Activated naive CD4-positive, alpha-beta T cell treated with Interleukin-2 at 50 U/mL for 16 hours (primary cell): Measurements from ENCODE around the gene STOML2.
"Not testable (repeated sequence)": the region's sequence is repeated elsewhere in the genome, so short reads cannot be mapped to it uniquely, and the experiment has no call there.

Experiments used
- DNase-seq: peaks from one replicate; pipeline ENCODE4 v3.0.0-alpha.2; 2020

STOML2 gene, protein sequence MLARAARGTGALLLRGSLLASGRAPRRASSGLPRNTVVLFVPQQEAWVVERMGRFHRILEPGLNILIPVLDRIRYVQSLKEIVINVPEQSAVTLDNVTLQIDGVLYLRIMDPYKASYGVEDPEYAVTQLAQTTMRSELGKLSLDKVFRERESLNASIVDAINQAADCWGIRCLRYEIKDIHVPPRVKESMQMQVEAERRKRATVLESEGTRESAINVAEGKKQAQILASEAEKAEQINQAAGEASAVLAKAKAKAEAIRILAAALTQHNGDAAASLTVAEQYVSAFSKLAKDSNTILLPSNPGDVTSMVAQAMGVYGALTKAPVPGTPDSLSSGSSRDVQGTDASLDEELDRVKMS

DNA sequence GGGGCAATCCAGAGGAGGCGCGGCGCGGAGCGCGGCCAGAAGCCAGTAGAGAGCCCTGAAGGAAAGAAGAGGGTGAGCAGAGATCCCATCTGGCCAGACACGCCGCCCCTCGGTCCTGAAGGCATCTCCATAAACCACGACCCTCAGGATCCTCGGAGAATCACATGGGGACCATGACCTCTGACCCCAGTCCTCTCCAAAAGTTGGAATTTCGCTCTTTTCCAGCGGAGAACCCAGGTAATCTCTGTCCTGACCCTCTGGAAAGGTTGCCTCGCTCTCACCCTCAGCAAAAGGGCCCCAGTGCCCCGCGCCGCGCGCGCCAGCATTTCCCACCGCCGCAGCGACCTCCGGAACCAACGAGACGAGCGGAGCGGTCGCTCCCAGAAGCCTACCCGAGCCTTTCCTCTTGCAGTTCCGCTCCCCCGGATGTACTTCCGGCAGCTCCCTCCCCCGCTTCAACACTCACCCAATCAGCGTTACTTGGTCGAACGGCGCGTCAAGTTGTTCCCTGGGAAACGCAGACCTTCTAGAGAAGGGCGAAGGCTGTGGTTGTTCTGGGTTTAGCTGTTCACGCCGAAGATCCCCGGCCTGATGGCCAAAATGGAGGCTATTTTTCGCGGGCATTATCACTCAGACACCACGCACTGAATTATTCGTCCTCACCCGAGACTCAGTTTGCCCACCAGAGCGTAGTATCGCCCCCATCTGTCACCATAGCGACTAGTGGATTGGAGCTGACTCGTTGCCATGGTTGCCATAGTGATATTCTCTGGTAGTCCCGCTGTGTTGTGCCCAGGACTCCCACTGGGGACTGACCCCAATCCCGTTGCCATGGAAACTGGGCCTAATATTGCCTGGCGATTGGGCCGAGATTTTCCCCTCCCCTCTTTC is at the start of gene STOML2:
STOML2 (minus strand) TSS at position 363 of the 891 bp plus-strand sequence; CDS start at position 326, 37 bp downstream.
- peak; percentile 94 for DNase-seq

- DNase-seq: not testable (repeated sequence)
Observed at GRCh38 chr9:35147941-35148563, 45.1 kb upstream of the STOML2 start.

GRCh38 chr9:35142037-35142436 is 39.1 kb upstream of the STOML2 start:
- no peak for DNase-seq

DNA sequence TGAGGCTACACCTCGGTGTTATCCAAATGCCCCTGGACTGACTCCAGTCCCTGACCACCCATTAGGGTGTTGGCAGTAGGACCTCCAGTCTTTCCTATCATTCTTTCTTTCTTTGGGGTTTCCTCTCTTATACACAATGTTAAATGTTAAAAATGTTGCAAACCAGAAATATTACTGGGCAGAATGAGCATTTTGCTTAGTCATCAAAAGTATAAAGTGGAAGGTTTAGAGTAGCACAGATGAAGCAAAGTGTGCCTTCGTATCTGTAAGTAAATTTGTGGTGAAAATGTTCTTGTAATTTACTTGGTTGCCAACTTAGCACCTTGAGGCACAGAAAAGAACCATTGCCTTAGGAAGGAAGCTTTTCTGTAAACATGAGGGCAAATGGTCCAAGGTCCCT is 37.2 kb upstream of the STOML2 start:
- no peak for DNase-seq

GRCh38 chr9:35136866-35137265 is 33.9 kb upstream of the STOML2 start:
- no peak for DNase-seq

- no peak for DNase-seq
Observed at GRCh38 chr9:35135988-35136387, 33.1 kb upstream of the STOML2 start.

DNA sequence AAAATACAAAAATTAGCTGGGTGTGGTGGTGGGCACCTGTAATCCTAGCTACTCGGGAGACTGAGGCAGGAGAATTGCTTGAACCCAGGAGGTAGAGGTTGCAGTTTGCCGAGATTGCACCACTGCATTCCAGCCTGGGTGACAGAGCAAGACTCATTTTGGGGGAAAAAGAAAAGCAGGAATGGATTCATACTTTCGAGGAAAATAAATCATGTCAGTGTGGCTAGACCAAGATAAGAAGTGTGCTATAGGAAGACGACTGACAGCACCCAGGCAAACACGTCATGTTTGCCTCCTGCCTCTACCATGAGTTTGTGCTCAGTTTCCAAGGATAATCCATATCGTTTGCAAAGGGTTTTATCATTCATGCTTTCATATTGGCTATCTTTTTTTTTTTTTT is 32.0 kb upstream of the STOML2 start:
- DNase-seq: no peak

GRCh38 chr9:35116898-35117551 is 14.1 kb upstream of the STOML2 start:
- peak; percentile 86 for DNase-seq

DNA sequence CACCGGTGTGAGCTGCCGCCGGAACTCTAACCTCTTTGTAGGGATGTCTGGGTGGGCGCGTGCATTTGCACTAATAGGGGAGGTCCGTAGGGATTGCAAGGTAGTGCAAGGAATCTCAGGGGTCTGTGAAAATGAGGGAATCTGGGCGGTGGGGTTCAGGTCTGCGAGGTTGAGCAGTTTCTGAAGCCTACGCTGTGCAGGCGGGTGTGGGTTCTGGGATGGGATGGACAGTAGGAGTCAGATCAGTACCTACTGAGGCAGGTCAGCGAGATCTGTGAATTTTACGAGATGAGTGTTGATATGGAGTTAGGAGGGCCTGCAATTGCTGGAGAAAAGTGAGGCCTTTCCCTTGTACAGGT is 13.6 kb upstream of the STOML2 start:
- no peak for DNase-seq

GRCh38 chr9:35115680-35116538 is 13.0 kb upstream of the STOML2 start, which contains the start of gene ATOSB:
Gene ATOSB (minus strand): TSS chr9:35115862. CDS start chr9:35108274, 7,588 bp downstream.
- DNase-seq: peak; percentile 95

- peak; percentile 40 for DNase-seq
Observed at GRCh38 chr9:35114840-35115628, 12.1 kb upstream of the STOML2 start.

- peak; percentile 65 for DNase-seq
Observed at GRCh38 chr9:35114113-35114839, 11.3 kb upstream of the STOML2 start.

DNA sequence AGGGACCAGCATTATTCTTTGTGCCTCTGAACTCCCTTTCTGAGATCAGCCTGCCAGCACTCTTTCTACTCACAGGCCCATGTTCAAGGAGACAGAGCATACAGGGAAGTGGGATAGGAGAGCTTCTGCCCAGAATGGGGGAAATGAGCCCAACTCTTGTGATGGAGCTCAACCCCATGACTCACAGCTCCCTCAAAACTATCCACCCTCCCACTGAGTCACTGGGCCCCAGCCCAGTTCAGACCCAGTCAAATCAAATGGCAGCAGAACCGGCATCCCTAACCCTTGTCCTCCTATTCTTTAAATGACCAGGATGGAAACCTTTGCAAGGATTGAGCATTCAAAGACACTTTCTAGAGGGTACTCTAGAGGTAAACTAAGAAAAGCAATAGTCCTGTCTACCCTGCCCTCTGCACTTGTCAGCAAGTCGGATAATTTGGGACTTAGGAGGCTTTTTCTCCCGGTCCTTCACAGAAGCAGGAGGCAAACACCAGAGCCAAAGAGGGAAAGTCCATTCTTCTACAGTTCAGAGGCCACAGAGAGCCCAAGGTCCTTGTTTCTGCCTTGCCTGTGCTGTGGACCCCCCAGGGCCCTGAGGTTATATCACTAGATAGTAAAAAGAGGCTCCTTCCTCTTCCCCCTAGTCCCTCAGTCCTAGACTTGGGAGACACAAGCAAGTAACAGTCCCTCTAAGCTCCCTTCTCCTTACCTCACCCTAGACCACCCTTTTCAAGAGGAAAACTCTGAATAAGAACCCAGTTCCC is 9.5 kb upstream of the STOML2 start:
- DNase-seq: peak; percentile 21

DNA sequence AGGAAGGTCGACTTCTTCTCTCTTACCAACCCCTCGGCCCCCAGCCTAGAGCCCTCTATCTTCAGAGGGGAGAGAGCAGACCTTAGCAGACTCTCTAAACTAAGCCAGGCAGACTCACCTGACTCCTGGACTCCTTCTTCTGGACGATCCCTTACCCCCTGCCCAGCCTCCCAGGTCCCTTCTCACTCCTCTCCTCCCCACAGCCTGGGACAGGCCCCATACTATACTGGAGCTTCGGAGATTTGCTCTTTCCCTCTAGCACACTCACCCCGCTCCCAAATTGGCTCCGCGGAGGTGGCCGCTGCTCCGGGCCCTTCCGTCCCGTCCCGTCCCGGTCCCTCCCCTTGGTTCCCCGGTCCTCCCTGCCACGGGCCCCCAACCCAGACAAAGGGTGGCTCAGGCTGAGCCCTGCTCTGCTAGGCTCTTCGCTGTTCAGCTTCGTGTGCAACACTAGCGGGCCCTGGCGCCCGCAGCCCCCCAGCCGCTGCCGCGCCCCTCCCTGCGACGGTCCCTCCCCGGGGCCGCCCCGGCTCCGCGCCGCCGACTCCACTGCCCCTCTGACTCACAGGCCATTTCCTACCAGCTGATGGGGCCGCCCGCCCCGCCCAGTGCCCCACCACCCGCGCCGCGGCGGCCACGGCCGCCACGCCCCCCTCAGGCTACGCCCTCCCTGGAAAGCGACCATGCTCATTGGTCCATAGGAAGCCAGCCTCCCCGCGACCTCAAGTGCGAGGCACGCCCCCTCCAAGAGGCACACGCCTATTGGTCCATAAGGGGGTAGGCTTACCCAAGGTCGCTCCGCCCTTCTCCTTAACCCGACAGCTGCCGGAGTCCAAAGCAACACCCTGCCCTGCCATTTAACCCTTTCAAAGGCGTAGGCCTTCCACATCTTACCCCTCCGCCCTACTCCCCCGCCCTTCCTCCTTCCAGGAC is 8.3 kb upstream of the STOML2 start:
- peak; percentile 97 for DNase-seq

GRCh38 chr9:35110327-35110761 is 7.4 kb upstream of the STOML2 start:
- DNase-seq: no peak

DNA sequence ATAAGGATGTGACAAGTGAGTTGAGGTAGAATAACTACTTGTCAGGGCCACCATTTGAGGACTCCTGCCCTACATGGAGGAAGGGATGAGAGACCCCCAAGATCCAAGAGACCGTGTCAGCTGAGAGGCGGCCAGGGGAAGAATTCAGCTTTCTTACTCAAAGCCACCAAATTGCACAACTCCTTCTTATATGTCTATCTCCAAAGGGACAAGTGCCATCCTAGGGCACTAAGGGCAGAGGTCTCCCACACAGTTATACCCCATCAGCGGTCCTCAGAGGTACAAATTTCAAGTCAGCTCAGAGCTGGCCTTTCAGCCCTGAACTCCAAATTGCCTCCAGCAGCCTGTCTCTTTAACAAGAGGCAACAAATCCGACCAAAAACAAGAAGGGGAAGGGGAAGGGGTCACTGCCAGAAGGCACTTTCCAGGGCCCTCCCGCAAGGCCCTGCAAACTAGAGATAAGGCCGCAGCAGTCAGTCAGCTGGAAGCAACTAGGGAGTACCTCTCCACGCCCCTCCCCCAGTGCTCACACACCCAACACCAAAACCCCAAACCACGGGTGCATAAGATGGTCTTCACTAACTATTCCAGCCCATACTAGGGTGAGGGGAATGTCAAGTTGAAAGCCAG is 6.1 kb upstream of the STOML2 start:
- DNase-seq: no peak

- DNase-seq: no peak
Observed at GRCh38 chr9:35108461-35108860, 5.5 kb upstream of the STOML2 start.
